Omental fat pad (tissue), 4 donors: Measurements from ENCODE around the gene MED12L. TPM values are rescaled to one million over a fixed set of nuclear protein-coding genes. Genes with fewer than 3 reads are reported as not detected.

Experiments used
- ATAC-seq: fragments of 150-250 bp; one replicate; pipeline ENCODE4 v1.9.1; 2016; ENCODE audit warnings: mild to moderate bottlenecking, moderate library complexity; ENCODE audit not compliant: low FRiP score
- DNase-seq: peaks from one replicate; pipeline ENCODE4 v3.0.0-alpha.2; 2019; ENCODE audit warnings: low spot score
- total RNA-seq, 4 donors: library from RNA; depleted of rRNA; stranded (reverse); fragments of >200 nt; gene quantifications; one replicate each; pipeline ENCODE4 v1.1.0, GENCODE V29; 2016
- TF ChIP-seq, protein P1 (sequence below), 3 donors: fragments of 450-650 bp; IDR thresholded peaks; one replicate each; pipeline ENCODE4 v1.5.1; 2016 to 2017; ENCODE audit warnings: antibody characterized with exemption in 3 of 3, mild to moderate bottlenecking in 3 of 3, moderate library complexity in 2 of 3

The MED12L gene
- total RNA-seq, 4 donors from 2014 or later: 0.16 to 0.37 (median 0.31) TPM

DNA sequence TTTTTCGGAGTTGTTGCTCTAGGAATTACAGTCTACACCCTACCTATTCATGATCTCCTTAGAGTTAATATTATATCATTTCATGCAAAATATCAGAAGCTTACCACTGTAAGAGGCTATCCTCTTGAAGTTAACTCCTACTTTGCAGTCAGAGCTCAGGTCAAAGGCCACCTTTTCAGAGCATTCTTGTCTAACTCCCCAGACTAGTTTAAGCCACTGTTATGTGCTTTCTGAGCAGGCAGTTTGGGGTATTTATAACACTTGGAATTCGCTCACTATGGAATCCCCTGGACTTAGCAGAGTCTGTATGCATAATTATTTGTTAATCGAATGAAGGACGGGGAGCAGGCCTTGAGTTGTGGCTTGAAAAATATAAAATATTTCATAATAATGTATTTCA is 21.7 kb downstream of the MED12L start:
- no peak for ATAC-seq
- no peak for DNase-seq
- TF ChIP-seq, protein P1, sequence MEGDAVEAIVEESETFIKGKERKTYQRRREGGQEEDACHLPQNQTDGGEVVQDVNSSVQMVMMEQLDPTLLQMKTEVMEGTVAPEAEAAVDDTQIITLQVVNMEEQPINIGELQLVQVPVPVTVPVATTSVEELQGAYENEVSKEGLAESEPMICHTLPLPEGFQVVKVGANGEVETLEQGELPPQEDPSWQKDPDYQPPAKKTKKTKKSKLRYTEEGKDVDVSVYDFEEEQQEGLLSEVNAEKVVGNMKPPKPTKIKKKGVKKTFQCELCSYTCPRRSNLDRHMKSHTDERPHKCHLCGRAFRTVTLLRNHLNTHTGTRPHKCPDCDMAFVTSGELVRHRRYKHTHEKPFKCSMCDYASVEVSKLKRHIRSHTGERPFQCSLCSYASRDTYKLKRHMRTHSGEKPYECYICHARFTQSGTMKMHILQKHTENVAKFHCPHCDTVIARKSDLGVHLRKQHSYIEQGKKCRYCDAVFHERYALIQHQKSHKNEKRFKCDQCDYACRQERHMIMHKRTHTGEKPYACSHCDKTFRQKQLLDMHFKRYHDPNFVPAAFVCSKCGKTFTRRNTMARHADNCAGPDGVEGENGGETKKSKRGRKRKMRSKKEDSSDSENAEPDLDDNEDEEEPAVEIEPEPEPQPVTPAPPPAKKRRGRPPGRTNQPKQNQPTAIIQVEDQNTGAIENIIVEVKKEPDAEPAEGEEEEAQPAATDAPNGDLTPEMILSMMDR (IDR thresholded peaks at IDR 0.05): no peak

DNA sequence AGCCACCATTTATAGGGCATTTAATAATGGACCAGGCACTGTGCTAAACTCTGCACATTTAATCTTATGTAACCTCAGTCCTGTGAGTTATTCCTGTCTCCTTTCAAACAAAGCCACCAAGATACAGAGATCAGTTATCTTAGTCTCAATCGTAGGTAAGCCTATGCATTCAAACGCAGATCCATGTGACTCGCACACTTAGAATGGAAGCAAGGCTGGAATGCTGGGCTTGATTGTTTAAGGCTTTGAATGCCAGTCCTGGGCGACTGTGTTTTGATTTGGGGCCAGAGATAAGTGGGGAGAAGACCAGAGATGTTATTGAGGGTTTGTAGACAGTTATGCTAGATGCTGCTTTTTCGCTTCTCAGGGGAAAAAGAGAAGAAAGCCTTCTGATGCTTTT is 22.2 kb downstream of the MED12L start:
- ATAC-seq (no peak), DNase-seq (no peak)
- TF ChIP-seq, protein P1 (IDR thresholded peaks at IDR 0.05): no peak

DNA sequence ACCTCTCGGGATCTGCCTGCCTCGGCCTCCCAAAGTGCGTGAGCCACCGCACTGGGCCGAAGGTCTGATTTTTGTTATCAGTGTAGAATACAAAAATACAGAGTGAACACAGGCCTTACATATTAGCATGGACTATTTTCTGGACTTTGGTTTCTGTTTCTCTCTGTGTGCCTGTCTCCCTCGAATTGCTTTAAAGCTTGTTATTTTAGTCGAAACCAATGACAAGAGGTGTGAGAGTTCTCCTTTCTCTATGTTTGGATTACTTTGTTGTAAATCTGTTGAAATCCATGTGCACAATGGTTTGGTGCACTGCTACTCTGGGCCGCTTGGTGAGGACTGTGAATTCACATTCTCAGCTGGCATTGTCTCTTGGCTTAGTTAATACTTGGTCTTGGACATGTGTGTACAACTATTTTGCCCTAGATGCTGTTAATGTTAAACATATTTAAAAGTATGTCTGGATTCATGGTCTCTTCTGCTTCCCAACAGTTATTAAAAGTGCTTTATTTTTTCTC is 23.9 kb downstream of the MED12L start:
- DNase-seq (no peak), ATAC-seq (no peak)
- TF ChIP-seq, protein P1 (IDR thresholded peaks at IDR 0.05): no peak

DNA sequence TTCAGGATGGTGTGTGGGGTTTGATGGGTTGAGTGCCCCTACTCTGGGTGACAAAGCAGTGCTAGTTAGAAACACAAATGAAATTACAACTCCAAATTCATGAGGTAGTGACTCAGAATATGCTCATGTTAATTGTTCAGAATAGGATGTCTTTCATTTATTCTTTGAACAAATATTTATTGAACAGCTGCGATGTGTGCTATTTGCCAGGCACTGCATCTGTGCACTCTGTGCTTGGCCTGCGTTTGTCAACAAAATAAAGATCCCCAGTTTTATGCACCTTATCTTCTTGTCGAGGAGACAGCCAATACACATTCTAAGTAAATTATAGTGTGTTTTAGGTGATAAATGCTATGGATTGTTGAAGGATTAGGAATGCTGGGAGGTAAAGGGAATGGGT is 27.3 kb downstream of the MED12L start:
- TF ChIP-seq, protein P1 (IDR thresholded peaks at IDR 0.05): no peak
- DNase-seq: no peak
- no peak for ATAC-seq

DNA sequence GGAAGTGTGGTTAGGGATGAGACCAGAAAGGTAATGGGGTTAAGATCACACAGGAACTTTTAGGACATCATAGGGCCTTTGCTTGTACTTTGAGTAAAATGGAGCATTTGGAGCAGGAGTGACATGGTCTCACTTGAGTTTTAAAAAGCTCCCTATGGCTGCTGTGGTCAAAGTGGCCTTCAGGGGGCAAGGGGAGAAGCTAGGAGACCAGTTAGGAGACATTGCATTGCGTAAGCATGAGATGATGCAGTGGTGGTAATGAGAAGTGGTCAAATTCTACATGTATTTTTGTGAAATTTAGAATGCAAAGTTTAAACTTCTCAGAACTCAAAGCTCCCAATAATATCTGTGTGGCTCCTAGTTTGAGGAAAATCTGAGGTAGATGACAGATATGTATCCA is 27.9 kb downstream of the MED12L start:
- no peak for ATAC-seq
- DNase-seq: no peak
- TF ChIP-seq, protein P1 (IDR thresholded peaks at IDR 0.05): no peak

DNA sequence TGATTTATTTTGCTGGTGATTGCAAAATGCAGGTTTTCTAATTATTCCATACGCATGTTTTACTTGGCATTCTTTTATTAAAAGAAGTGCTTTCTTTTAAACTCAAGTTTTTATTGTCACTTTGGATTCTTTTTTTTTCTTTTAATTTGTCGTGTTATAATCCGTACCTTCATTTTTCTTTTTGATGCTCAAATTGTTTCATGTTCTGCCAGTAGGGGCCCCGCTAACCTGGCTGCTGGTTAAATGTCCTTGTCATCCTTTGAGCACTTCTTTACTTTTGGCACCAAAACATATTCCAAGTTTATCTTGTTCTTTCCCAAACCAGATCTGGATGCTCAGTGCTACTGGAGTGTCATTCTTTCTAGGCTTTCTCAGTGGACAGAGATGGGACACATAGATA is 31.6 kb downstream of the MED12L start:
- TF ChIP-seq, protein P1 (IDR thresholded peaks at IDR 0.05): no peak
- DNase-seq (no peak), ATAC-seq (no peak)

DNA sequence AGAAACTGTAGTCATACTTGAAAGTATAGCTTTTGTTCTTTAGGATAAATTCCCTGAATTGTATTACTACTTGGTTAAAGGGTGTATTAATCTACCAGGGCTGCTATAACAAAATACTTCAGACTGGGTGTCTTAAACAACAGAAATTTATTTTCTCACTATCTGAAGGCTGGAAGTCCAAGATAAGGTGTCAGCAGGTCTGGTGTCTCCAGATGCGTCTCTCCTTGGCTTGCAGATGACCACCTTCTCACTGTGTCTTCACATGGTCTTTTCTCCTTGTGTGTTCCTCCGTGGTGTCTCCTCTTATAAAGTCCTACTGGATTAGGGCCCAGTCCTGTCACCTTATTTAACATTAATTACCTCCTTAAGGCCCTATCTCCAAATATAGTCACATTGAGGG is 33.7 kb downstream of the MED12L start:
- TF ChIP-seq, protein P1 (IDR thresholded peaks at IDR 0.05): no peak
- ATAC-seq (no peak), DNase-seq (no peak)
